Urothelium cell line (cell line): ENCODE measurements around the gene ALDH4A1.
"Not testable (repeated sequence)": the region's sequence is repeated elsewhere in the genome, so short reads cannot be mapped to it uniquely, and the experiment has no call there.

ENCODE experiments used
- DNase-seq: peaks from one replicate; pipeline ENCODE4 v3.0.0; 2011; ENCODE audit warnings: low spot score, mixed read lengths
- FAIRE-seq: peaks from 2 replicates; lab custom pipeline; 2011; peaks lifted over from hg19 to GRCh38; lab: Jason Lieb, UNC

The ALDH4A1 gene

DNA sequence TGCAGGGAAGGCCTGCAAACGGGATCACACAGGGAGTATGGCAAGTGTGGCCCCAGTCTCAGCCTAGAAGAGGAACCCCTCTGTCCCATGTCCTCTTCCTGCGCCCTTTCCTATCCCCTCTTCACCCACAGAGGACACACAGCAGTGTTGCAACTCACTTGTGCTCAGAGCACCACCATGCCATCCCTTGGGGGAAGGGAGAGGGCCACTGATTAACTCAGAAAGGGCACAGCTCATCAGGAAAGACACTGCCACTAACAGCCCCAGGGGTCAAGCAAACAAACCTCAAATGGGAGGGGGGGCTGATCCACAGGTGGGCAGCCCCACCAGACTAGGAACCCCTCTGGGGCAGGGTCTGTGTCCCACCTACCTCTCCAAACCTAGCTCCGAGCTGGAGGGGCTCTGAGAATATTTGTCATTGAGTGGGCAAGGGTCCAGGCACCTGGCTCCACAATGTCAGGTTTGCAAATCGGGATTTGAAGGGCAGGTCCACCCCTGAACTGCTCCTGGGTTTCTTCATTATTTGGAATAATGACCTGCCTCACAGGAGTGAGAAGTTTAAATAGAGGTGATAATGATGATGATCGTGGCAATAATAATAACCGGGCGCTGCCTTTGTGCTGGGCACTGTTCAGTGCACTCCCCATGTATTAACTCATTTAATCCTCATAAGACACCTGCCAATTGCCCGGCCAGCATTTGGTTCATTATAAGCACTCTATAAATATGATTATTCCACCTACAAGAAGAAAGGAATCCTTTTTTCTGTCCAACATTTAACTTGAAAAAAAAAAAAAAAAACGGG, 1.0 kb downstream of the ALDH4A1 start:
- FAIRE-seq (no peak), DNase-seq (no peak)

DNA sequence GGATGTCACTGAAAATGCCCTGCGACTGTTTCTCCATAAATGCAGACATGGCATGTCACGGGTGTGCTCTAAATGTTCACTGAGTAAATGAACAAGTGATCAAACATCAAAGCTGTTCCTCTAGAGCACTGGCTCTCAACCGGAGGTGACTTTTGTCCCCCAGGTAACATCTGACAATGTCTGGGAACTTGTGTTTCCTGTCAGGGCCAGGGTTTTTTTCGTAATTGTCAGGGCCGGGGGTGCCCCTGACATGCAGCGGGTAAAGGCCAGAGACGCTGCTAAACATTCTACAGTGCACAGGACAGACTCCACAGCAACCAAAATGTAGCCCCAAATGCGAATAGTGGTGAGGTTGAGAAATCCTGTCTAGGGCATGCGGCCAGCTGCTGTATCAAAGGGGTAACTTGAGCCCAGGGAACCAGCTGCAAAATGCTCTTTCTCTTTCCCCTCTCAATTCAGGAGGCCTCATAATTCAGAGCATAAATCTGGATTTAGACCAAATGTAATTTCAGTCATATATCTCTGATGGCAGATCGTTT, 2.0 kb downstream of the ALDH4A1 start:
- FAIRE-seq, result no peak
- DNase-seq, result no peak

- no peak for DNase-seq
- no peak for FAIRE-seq
Measured at GRCh38 chr1:18899363-18900049, 2.8 kb downstream of the ALDH4A1 start.

DNA sequence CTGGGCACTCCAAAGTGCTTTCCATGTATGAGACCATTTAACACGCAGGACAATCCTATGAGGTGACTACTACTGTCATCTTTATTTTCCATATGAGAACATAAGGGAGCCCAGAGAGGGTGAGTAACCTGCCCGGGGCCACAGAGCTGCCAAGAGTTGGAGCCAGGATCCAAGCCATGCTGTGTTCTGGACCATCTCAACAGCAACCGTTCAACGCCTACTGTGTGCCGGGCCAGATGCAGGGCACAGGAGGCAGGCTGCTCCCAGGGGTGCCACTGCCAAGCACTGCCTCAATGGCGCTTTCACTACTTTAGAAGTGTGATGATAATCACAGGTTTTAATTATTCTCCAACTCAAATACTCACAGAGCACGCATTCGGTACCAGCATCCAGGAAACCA, 3.8 kb downstream of the ALDH4A1 start:
- FAIRE-seq, result no peak

DNA sequence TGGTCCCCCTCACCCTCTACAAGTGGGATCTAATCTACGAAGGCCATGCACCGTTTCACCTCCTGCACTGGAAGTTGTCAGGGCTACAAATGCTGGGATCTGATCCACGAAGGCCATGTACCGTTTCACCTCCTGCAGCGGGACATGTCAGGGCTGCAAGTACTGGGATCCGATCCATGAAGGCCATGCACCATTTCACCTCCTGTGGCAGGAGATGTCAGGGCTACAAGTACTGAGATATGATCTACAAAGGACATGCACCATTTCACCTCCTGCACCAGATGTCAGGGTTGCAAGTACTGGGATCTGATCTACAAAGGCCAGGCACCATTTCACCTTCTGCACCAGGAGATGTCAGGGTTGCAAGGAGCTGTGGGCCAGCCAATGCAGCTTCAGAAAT, 7.0 kb downstream of the ALDH4A1 start:
- DNase-seq (no peak), FAIRE-seq (no peak)

More for the DNA sequence above, 3.8 kb downstream of the ALDH4A1 start:
- DNase-seq, result no peak

- FAIRE-seq (no peak), DNase-seq (no peak)
Measured at GRCh38 chr1:18893120-18893519, 9.2 kb downstream of the ALDH4A1 start.

DNA sequence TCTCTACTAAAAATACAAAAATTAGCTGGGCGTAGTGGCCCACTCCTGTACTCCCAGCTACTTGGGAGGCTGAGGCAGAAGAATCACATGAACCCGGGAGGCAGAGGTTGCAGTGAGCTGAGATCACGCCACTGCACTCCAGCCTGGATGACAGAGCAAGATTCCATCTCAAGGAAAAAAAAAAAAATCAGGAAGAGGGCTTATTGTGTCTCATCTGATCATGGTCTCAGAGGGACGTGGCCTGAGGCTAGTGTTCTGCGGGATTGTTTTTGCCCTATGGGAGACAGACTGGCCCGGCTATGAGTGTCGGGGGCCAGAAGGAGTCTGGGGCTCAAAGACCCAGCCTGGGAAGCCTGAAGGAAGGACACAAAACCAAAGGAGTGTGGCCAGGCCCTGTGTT, 10.5 kb downstream of the ALDH4A1 start:
- not testable (repeated sequence) for FAIRE-seq, DNase-seq

GRCh38 chr1:18891426-18891780, 11.0 kb downstream of the ALDH4A1 start:
- DNase-seq (no peak), FAIRE-seq (no peak)

GRCh38 chr1:18890706-18891425, 11.5 kb downstream of the ALDH4A1 start:
- DNase-seq (no peak), FAIRE-seq (no peak)

- DNase-seq (peak; percentile 70), FAIRE-seq (peak; percentile 70)
Measured at GRCh38 chr1:18886003-18886335, 16.4 kb downstream of the ALDH4A1 start.

DNA sequence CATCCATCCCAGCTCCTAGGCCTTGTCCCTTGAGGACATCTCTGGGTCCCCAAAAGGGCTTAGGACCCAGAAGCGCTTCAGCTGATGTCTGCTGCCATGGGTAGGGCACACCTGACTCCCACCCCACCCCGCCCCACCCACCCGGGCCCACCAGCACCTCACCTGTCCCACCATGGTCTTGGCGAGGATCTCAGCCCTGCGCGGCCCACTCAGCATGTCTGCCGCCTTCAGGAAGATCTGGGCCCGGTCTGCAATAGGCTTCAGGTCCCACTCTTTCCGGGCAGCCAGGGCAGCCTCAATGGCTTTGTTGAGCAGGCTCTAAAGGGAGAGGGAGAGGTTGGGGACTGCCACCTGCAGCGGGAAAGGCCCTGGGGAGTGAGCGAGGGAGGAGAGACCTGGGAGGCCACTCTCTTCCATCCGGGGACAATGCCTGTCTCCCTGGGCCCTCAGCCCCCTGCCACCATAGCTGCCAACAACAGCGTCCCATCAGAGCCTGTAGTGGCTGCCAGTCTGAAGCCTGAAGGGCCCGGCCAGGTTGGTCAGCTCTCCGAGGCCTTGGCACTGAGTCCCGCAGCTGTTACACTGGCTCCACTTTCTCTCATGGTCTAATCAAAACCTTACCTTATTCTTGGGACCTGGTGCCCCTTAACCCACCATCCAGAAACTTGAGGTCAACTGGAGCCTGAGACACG, 16.9 kb downstream of the ALDH4A1 start:
- no peak for FAIRE-seq
- no peak for DNase-seq

- FAIRE-seq, result no peak
- no peak for DNase-seq
Measured at GRCh38 chr1:18884727-18885126, 17.6 kb downstream of the ALDH4A1 start.

- FAIRE-seq (no peak), DNase-seq (no peak)
Measured at GRCh38 chr1:18884419-18884717, 18.0 kb downstream of the ALDH4A1 start.

DNA sequence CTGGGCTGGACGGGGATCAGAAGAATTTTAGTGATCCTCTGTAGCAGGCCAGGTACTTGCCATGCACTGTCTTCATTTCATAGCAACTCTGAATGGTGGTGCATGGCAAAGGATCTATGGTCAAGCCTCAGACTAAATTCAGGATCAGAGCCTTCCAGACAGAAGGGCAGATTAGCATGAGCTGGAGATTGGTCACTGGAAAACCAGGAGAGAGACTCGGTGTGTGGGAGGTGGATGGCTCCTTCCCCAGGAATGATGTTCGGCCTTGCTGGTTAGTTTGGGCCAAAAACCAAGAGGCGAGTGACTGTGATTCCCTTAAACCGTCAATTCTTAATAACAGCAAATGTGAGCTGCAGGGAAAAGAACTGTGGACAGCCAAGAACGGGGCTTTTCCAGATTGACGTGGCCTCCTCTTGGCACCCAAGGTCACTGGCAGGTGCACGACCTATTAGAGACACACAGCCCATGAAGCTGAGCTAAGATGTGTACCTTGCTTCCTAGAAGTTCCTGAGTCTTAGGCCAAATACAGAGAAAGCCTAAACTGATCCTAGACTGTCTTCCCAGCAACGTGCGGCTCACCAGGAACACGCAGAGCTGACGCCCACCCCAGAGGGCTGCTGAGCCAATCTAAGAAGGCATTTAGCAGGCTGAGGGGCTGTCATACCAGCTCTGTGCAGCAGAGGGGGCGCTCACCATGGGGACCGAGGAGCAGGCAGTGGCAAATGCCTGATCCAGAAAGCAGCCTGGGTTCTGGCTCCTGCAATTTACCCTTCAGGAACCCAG, 18.5 kb downstream of the ALDH4A1 start:
- no peak for FAIRE-seq
- DNase-seq, result peak; percentile 73

DNA sequence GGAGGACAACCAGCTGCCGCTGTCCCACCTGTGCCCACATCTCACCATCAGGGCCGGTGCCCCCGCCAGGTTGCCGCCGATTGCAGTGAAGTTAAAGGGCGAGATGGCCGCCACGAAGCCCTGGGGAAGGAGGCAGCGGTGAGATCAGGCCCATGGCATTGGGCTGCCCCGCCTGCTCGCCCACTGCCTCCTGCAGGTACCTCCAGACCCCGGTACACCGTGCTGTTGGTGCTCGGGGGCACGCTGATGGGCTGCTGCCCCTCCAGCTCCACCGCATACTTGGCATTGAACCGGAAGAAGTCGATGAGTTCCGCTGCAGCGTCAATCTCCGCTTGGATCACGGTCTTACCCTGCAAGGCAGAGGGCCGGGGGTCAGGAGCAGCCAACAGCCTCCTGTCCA, 19.3 kb downstream of the ALDH4A1 start:
- no peak for FAIRE-seq
- DNase-seq, result no peak

DNA sequence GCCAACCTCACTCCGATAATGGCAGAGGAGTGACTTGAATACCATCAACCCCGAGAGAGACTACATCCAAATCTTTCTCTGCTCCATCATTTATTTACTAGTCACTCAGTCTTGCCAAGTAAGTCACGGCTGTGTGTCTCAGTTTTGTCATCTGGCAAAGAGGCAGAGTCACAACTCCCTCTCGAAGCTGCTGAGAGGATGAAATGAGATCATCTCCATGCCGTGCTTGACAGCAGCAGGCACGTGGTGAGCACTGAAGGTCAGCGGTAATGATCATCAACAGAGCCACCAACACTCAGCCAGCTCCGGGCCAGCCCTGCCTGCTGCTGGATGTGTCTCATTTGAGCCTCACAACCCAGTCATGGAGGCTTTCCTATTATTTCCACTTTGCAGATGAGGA, 19.9 kb downstream of the ALDH4A1 start:
- DNase-seq (no peak), FAIRE-seq (no peak)

DNA sequence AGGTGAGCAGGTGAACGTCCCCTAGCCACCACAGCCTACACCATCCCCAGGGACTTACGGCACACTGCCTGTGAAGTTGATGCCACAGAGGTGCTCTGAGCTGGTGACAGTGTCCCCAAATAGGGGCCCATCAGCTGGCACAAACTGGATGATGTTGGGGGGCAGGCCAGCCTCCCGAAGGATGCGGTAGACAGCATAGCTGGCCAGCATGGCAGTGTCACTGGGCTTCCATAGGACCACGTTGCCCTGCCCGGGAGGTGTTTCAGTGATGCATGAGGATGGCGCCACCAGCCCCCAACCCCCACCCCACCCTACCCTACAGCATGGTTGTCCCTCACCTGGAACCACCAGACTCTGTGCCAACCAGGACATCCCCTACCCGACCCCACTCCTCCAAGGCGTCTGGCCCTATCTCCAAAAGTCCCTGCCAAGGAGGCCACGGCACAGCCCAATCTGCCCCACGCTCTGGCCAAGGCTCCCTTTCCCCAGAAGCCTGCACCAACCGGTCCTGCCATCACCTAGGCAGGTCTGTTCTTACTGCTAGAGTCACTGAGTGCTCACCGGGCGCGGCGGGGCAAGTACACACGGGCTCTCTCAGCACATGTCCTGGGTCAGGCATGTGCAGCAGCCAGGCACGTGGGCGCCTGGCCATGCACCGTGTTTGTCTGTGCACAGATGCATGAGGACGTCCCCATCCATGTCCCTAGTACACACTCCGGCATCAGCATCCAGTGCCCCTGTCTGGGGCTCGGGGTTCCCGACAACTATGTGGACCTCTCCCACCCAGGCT, 20.5 kb downstream of the ALDH4A1 start:
- DNase-seq (no peak), FAIRE-seq (no peak)

DNA sequence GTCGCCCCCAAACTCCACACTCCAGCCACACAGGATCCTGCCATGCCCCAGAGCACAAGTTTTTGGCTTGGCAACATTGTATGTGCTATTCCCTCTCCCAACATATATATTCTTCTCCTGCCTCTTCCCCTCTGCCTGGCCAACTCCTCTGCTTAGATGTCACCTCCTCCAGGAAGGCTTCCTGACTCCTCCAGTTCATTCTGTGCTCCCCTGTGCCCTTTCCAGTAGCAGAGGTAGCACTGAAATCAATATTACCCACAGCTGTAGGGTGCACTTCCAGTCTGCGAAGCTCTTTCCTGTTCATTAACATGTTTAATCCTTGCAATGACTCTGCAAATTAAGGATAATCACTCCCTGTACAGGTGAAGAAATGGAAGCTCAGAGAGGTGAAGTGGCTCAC, 21.2 kb downstream of the ALDH4A1 start:
- FAIRE-seq (no peak), DNase-seq (no peak)

DNA sequence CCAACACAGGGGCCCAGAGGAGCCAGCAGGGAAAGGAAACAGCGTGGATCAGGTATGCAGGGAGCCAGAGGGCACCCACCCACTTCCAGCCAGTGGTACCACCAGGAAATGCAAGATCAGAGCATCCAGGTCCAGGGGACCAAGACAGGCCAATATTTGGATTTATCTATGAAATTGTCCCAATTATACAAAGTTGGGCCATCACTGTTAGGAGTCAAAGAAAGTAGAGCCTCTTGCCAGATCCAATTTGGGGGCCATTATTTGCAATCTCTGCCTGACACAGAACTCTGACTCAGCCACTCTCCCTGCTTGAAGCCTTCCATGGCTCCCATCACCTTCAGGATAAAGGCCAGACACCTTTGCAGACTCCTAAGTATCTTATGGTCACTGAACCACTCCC, 21.8 kb downstream of the ALDH4A1 start:
- DNase-seq (no peak), FAIRE-seq (no peak)
